Muscle layer of colon (tissue), 2 donors: ENCODE results near the gene SMPDL3A.
"Not testable (repeated sequence)": the region's sequence is repeated elsewhere in the genome, so short reads cannot be mapped to it uniquely, and the experiment has no call there.

Experiments used
- H3K27ac ChIP-seq: one replicate; pipeline ENCODE4 v1.7.0; 2013; ENCODE audit warnings: low read depth, mild to moderate bottlenecking, low read length, moderate library complexity
- H3K27me3 ChIP-seq, 2 donors: one replicate each; pipeline ENCODE4 v1.7.0; 2013; ENCODE audit warnings: low read length in 2 of 2, mild to moderate bottlenecking in 2 of 2; ENCODE audit not compliant: insufficient read depth in 2 of 2, control insufficient read depth in 1 of 2
- H3K36me3 ChIP-seq: one replicate; pipeline ENCODE4 v1.7.0; 2013; ENCODE audit warnings: mild to moderate bottlenecking, low read length; ENCODE audit not compliant: insufficient read depth
- H3K4me1 ChIP-seq: one replicate; pipeline ENCODE4 v1.7.0; 2013; ENCODE audit warnings: mild to moderate bottlenecking, low read length; ENCODE audit not compliant: insufficient read depth
- H3K4me3 ChIP-seq, 2 donors: one replicate each; pipeline ENCODE4 v1.7.0; 2013; ENCODE audit warnings: low read length in 2 of 2, low read depth in 1 of 2, mild to moderate bottlenecking in 1 of 2, moderate library complexity in 1 of 2
- H3K9ac ChIP-seq: one replicate; pipeline ENCODE4 v1.7.0; 2013; ENCODE audit warnings: low read length
- H3K9me3 ChIP-seq: one replicate; pipeline ENCODE4 v1.7.0; 2013; ENCODE audit warnings: mild to moderate bottlenecking, low read length
- donor health status: abdominal sarcoma.
- donor health status: Adenocarcinoma of cecum.

SMPDL3A gene

GRCh38 chr6:122789182-122790027 is at the start of gene SMPDL3A:
TSS of gene SMPDL3A (plus strand) at chr6:122789258. CDS start at chr6:122789347, 89 bp downstream.
- Histone ChIP-seq H3K27me3 (no peaks in the 10 kb centered on the region), H3K9ac (peak within 1 kb of the TSS; percentile 69), H3K27ac (peak within 1 kb of the TSS; percentile 85), H3K4me3 (peak within 1 kb of the TSS; percentile 70 to 93), H3K9me3 (no peaks in the 10 kb centered on the region), H3K4me1 (peaks cover 15% of the 10 kb centered on the region), H3K36me3 (no peaks in the 10 kb centered on the region)

GRCh38 chr6:122740091-122740490 is 49.0 kb upstream of the SMPDL3A start:
- Histone ChIP-seq H3K4me3 (no peak overlapping the region), H3K27me3 (no peaks in the 10 kb centered on the region), H3K9ac (no peak overlapping the region), H3K4me1 (no peaks in the 10 kb centered on the region), H3K36me3 (no peaks in the 10 kb centered on the region), H3K9me3 (no peaks in the 10 kb centered on the region), H3K27ac (no peak overlapping the region)

- no peak overlapping the region for H3K9ac ChIP-seq
- H3K4me3 ChIP-seq: no peak overlapping the region
- H3K4me1 ChIP-seq: no peaks in the 10 kb centered on the region
- no peaks in the 10 kb centered on the region for H3K27me3 ChIP-seq
- H3K27ac ChIP-seq: no peak overlapping the region
- H3K9me3 ChIP-seq: no peaks in the 10 kb centered on the region
- H3K36me3 ChIP-seq: no peaks in the 10 kb centered on the region
These were observed 48.1 kb upstream of the SMPDL3A start for GRCh38 chr6:122740936-122741335.

GRCh38 chr6:122744247-122744646 is 44.8 kb upstream of the SMPDL3A start:
- H3K27ac ChIP-seq, H3K4me3 ChIP-seq: not testable (repeated sequence)

GRCh38 chr6:122744856-122745255 is 44.2 kb upstream of the SMPDL3A start:
- not testable (repeated sequence) for H3K27ac ChIP-seq, H3K9ac ChIP-seq, H3K4me3 ChIP-seq, H3K9me3 ChIP-seq, H3K27me3 ChIP-seq, H3K36me3 ChIP-seq, H3K4me1 ChIP-seq

More at GRCh38 chr6:122744247-122744646, 44.8 kb upstream of the SMPDL3A start:
- not testable (repeated sequence) for H3K27me3 ChIP-seq, H3K9me3 ChIP-seq, H3K9ac ChIP-seq, H3K4me1 ChIP-seq, H3K36me3 ChIP-seq

- H3K9me3 ChIP-seq: no peaks in the 10 kb centered on the region
- H3K27me3 ChIP-seq: no peaks in the 10 kb centered on the region
- no peaks in the 10 kb centered on the region for H3K36me3 ChIP-seq
- H3K4me1 ChIP-seq: no peaks in the 10 kb centered on the region
- no peak overlapping the region for H3K4me3 ChIP-seq
- no peak overlapping the region for H3K9ac ChIP-seq
- H3K27ac ChIP-seq: no peak overlapping the region
These were observed 42.4 kb upstream of the SMPDL3A start for GRCh38 chr6:122746688-122747087.

- H3K27ac ChIP-seq: no peak overlapping the region
- no peaks in the 10 kb centered on the region for H3K9me3 ChIP-seq
- no peak overlapping the region for H3K4me3 ChIP-seq
- no peak overlapping the region for H3K9ac ChIP-seq
- no peaks in the 10 kb centered on the region for H3K4me1 ChIP-seq
- no peaks in the 10 kb centered on the region for H3K36me3 ChIP-seq
- no peaks in the 10 kb centered on the region for H3K27me3 ChIP-seq
These were observed 41.5 kb upstream of the SMPDL3A start for GRCh38 chr6:122747573-122747972.

- H3K4me1 ChIP-seq, H3K27ac ChIP-seq, H3K27me3 ChIP-seq, H3K9ac ChIP-seq, H3K9me3 ChIP-seq, H3K36me3 ChIP-seq, H3K4me3 ChIP-seq: not testable (repeated sequence)
These were observed 40.1 kb upstream of the SMPDL3A start for GRCh38 chr6:122748945-122749344.

GRCh38 chr6:122749451-122750050 is 39.5 kb upstream of the SMPDL3A start:
- H3K27me3 ChIP-seq: no peaks in the 10 kb centered on the region
- no peaks in the 10 kb centered on the region for H3K36me3 ChIP-seq
- no peaks in the 10 kb centered on the region for H3K9me3 ChIP-seq
- H3K4me1 ChIP-seq: no peaks in the 10 kb centered on the region
- H3K4me3 ChIP-seq: no peak overlapping the region
- no peak overlapping the region for H3K9ac ChIP-seq
- H3K27ac ChIP-seq: no peak overlapping the region

GRCh38 chr6:122751326-122751725 is 37.7 kb upstream of the SMPDL3A start:
- Histone ChIP-seq H3K36me3 (no peaks in the 10 kb centered on the region), H3K27ac (no peak overlapping the region), H3K9me3 (no peaks in the 10 kb centered on the region), H3K27me3 (no peaks in the 10 kb centered on the region), H3K4me3 (no peak overlapping the region), H3K4me1 (no peaks in the 10 kb centered on the region), H3K9ac (no peak overlapping the region)

GRCh38 chr6:122752459-122752858 is 36.6 kb upstream of the SMPDL3A start:
- Histone ChIP-seq H3K36me3 (no peaks in the 10 kb centered on the region), H3K9ac (no peak overlapping the region), H3K9me3 (no peaks in the 10 kb centered on the region), H3K27me3 (no peaks in the 10 kb centered on the region), H3K27ac (no peak overlapping the region), H3K4me3 (no peak overlapping the region), H3K4me1 (no peaks in the 10 kb centered on the region)
